ENCODE data around the gene ENTPD2. TPM values are rescaled to one million over a fixed set of nuclear protein-coding genes. Genes with fewer than 3 reads are reported as not detected.

Gene ENTPD2
- total and polyA plus RNA-seq, 9 of the 15 experiments (the other 6 are each of a cell fraction or from before 2014, with no cell fraction given): 0.04 to 0.60 (median 0.14) TPM; not detected in 4

DNA sequence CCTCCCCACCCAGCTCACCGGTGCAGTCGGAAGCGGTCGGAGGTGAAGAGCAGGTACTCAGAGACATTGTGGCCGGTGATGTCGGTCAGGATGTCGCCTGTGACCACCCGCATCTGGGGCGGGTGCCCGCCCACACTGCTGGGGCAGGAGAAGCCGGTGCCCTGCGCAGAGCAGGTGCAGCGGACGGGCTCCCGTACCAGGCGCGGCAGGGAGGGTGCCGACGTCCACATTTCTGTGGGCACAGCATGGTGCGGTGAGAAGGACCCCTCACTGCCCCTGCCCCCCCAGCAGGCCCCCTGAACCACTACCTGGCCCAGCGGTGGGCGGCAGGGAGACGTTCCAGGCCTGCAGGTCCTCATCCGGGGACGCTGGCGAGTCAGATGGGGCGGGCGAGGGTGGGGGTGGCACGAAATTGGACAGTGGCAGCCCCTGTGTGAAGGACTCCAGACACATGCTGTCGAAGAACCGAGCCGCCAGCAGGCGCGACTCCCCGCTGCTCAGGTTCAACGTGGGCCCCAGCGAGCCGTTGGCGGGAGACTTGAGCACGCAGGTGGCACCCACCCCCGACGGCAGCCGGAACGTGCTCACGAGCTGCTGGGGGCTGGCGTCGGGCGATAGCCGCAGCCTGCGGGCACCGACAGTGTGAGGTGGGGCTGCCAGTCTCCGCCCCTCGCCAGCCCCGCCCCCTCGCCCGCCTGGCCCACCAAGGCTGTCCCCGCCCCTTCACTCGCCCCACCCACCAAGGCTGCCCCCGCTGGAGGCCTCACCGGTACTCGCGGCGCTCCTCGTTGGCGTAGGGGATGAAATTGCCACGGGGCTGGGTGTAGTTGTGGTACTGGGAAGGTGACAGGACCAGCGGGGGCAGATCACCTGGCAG, 40.9 kb downstream of the ENTPD2 start:
- Histone ChIP-seq H3K79me2 (ENCODE audit: control insufficient read depth, insufficient read depth, low read length) (no peaks in the 10 kb centered on the region), H3K27me3 (ENCODE audit: control insufficient read depth in 2 of 2, insufficient read depth in 2 of 2, low read length in 2 of 2) (no peaks in the 10 kb centered on the region), H3K36me3 (ENCODE audit: control insufficient read depth, insufficient read depth, low read length) (no peaks in the 10 kb centered on the region), H4K20me1 (replicated peaks; ENCODE audit: control insufficient read depth, insufficient read depth, low read length) (no peaks in the 10 kb centered on the region), H3K27ac (ENCODE audit: extremely low read depth, low read depth, low read length) (no peak overlapping the region), H3K4me1 (replicated peaks in 1 of 2; ENCODE audit: control insufficient read depth in 2 of 2, insufficient read depth in 2 of 2, low read length in 2 of 2) (peaks cover 0 to 70% of the 10 kb centered on the region in 2 experiments; a peak in 2 of 5 replicates), H3K9me3 (replicated peaks; ENCODE audit: control insufficient read depth, insufficient read depth, low read depth, low read length) (no peaks in the 10 kb centered on the region), H3K4me2 (ENCODE audit: insufficient read depth, low read length) (peak overlapping the region; percentile 41), H3K9ac (ENCODE audit: insufficient read depth in 1 of 2, low read depth in 2 of 2, low read length in 2 of 2) (peak overlapping the region in 1 of 2 experiments; percentile 80; a peak in 2 of 4 replicates), H2AFZ (ENCODE audit: low read depth, low read length) (peak overlapping the region; percentile 54; the same call in 1 of the 2 replicates), H3K9me1 (ENCODE audit: control insufficient read depth, insufficient read depth, low read length) (no peaks in the 10 kb centered on the region), H3K4me3 (no peak overlapping the region)
- peak; percentile 96 for ATAC-seq
- CTCF ChIA-PET (ENCODE audit: low intra/inter-chr PET ratio): no interaction called here
- no TSS peak for BruUV-seq (replicated peaks)
- FAIRE-seq: no peak
- POLR2A ChIA-PET: no interaction called here
- DNase-seq (ENCODE audit: extremely low read depth in 1 of 4, low spot score in 3 of 4): peak; percentile 75 to 97 (median 96)
- in situ Hi-C loops (cut with MboI) (no loop called here), intact Hi-C loops (cut with micrococcal nuclease) (no loop called here)
- WGBS (ENCODE audit: insufficient coverage, low coverage, missing lambda C conversion rate): 25% methylated on average over 40 of the region's 67 CpGs
- TF ChIP-seq, protein P1, sequence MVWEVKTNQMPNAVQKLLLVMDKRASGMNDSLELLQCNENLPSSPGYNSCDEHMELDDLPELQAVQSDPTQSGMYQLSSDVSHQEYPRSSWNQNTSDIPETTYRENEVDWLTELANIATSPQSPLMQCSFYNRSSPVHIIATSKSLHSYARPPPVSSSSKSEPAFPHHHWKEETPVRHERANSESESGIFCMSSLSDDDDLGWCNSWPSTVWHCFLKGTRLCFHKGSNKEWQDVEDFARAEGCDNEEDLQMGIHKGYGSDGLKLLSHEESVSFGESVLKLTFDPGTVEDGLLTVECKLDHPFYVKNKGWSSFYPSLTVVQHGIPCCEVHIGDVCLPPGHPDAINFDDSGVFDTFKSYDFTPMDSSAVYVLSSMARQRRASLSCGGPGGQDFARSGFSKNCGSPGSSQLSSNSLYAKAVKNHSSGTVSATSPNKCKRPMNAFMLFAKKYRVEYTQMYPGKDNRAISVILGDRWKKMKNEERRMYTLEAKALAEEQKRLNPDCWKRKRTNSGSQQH (CRISPR knock-in tag; IDR thresholded peaks at IDR 0.05): no peak
- no peak for TF ChIP-seq NELFE (IDR thresholded peaks at IDR 0.05; ENCODE audit: insufficient read depth, insufficient read length)
- TF ChIP-seq ZNF347 (CRISPR knock-in tag; IDR thresholded peaks at IDR 0.05; ENCODE audit: low read depth): no peak
- TF ChIP-seq, protein P2, sequence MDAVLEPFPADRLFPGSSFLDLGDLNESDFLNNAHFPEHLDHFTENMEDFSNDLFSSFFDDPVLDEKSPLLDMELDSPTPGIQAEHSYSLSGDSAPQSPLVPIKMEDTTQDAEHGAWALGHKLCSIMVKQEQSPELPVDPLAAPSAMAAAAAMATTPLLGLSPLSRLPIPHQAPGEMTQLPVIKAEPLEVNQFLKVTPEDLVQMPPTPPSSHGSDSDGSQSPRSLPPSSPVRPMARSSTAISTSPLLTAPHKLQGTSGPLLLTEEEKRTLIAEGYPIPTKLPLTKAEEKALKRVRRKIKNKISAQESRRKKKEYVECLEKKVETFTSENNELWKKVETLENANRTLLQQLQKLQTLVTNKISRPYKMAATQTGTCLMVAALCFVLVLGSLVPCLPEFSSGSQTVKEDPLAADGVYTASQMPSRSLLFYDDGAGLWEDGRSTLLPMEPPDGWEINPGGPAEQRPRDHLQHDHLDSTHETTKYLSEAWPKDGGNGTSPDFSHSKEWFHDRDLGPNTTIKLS (IDR thresholded peaks at IDR 0.05; ENCODE audit: borderline replicate concordance, low read depth): no peak
- peak; percentile 93 for TF ChIP-seq HNRNPL (IDR thresholded peaks at IDR 0.05; ENCODE audit: low read depth, low read length)
- no peak for TF ChIP-seq ZKSCAN3 (CRISPR knock-in tag; IDR thresholded peaks at IDR 0.05)
- TF ChIP-seq MTA3 (IDR thresholded peaks at IDR 0.05; ENCODE audit: borderline replicate concordance): no peak
- TF ChIP-seq, protein P3, sequence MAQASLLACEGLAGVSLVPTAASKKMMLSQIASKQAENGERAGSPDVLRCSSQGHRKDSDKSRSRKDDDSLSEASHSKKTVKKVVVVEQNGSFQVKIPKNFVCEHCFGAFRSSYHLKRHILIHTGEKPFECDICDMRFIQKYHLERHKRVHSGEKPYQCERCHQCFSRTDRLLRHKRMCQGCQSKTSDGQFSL (CRISPR knock-in tag; IDR thresholded peaks at IDR 0.05): 0 out of 2 replicates have a peak, but pooled peaks have one; percentile 55
- TF ChIP-seq, protein P3 (tag; IDR thresholded peaks at IDR 0.05): no peak
- TF ChIP-seq HMGN3 (IDR thresholded peaks at IDR 0.05; ENCODE audit: borderline replicate concordance, extremely low read depth, insufficient read length, low read depth, low read length): peak; percentile 19
- TF ChIP-seq, protein P4, sequence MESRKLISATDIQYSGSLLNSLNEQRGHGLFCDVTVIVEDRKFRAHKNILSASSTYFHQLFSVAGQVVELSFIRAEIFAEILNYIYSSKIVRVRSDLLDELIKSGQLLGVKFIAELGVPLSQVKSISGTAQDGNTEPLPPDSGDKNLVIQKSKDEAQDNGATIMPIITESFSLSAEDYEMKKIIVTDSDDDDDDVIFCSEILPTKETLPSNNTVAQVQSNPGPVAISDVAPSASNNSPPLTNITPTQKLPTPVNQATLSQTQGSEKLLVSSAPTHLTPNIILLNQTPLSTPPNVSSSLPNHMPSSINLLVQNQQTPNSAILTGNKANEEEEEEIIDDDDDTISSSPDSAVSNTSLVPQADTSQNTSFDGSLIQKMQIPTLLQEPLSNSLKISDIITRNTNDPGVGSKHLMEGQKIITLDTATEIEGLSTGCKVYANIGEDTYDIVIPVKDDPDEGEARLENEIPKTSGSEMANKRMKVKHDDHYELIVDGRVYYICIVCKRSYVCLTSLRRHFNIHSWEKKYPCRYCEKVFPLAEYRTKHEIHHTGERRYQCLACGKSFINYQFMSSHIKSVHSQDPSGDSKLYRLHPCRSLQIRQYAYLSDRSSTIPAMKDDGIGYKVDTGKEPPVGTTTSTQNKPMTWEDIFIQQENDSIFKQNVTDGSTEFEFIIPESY (CRISPR knock-in tag; IDR thresholded peaks at IDR 0.05): peak; percentile 97
- TF ChIP-seq GTF2F1 (IDR thresholded peaks at IDR 0.05; ENCODE audit: low read depth, low read length): no peak
- TF ChIP-seq, protein P5, sequence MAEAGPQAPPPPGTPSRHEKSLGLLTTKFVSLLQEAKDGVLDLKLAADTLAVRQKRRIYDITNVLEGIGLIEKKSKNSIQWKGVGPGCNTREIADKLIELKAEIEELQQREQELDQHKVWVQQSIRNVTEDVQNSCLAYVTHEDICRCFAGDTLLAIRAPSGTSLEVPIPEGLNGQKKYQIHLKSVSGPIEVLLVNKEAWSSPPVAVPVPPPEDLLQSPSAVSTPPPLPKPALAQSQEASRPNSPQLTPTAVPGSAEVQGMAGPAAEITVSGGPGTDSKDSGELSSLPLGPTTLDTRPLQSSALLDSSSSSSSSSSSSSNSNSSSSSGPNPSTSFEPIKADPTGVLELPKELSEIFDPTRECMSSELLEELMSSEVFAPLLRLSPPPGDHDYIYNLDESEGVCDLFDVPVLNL (CRISPR knock-in tag; IDR thresholded peaks at IDR 0.05; ENCODE audit: low read depth): no peak
- peak; percentile 44 for TF ChIP-seq NFIC (IDR thresholded peaks at IDR 0.05)

Measured in K562 (cell line).